HG03139 (cell line): ENCODE results near the gene DDHD1.
"Not testable (repeated sequence)": the region's sequence is repeated elsewhere in the genome, so short reads cannot be mapped to it uniquely, and the experiment has no call there.

Experiments
- ATAC-seq: cut with Tn5 transposase; IDR thresholded peaks from one replicate; pipeline ENCODE4 v1.9.1; 2021; ENCODE audit not compliant: unreplicated experiment

DDHD1 gene

GRCh38 chr14:53109105-53110041 is 43.8 kb downstream of the DDHD1 start:
- peak; percentile 85 for ATAC-seq

DNA sequence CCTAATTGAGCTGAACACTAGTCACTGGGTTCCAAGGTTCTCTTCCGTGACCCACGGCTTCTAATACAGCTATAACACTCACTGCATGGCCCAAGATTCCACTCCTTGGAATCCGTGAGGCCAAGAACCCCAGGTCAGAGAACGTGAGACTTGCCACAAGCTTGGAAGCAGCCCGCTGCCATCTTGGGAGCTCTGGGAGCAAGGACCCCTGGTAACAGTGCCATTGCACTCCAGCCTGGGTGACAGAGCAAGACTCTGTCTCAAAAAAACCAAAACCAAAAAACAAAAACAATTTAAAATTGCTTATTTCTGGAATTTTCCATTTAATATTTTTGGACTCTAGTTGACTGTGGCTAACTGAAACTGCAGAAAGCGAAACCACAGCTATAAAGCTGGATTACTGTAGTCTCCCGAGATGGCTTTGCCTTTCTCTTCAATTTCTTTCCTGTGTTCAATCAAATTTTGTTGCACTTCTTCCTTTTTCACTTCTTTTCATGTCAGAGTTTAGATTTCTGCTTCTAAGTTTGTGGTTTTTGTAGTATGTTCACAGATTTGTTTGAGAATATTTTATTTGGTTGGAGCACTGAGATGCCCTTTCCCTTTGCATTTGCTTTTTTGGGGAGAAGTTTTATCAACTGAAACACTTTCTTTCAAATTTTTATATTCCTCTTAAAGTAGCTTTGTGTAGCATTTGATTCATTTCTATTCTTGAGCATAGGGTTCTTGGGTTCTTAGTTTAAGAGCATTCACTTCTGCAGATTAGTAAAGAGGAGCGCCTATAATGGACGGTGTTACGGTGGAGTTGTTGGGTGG is 44.6 kb downstream of the DDHD1 start:
- ATAC-seq: peak; percentile 14

GRCh38 chr14:53106768-53107167 is 46.4 kb downstream of the DDHD1 start:
- ATAC-seq: no peak

GRCh38 chr14:53103636-53104340 is 49.3 kb downstream of the DDHD1 start:
- ATAC-seq: no peak

- no peak for ATAC-seq
Observed at GRCh38 chr14:53093206-53093605, 59.9 kb downstream of the DDHD1 start.

- no peak for ATAC-seq
Observed at GRCh38 chr14:53090853-53091252, 62.3 kb downstream of the DDHD1 start.

DNA sequence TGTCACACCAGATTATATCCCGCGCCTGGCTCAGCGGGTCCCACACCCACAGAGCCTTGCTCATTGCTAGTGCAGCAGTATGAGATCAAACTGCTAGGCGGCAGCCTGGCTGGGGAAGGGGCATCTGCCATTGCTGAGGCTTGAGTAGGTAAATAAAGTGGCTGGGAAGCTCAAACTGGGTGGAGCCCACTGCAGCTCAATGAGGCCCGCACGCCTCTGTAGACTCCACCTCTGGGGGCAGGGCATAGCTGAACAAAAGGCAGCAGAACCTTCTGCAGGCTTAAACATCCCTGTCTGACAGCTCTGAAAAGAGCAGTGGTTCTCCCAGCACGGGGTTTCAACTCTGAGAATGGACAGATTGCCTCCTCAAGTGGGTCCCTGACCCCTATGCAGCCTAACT is 68.2 kb downstream of the DDHD1 start:
- ATAC-seq: not testable (repeated sequence)

GRCh38 chr14:53064475-53064874 is 88.6 kb downstream of the DDHD1 start:
- no peak for ATAC-seq

DNA sequence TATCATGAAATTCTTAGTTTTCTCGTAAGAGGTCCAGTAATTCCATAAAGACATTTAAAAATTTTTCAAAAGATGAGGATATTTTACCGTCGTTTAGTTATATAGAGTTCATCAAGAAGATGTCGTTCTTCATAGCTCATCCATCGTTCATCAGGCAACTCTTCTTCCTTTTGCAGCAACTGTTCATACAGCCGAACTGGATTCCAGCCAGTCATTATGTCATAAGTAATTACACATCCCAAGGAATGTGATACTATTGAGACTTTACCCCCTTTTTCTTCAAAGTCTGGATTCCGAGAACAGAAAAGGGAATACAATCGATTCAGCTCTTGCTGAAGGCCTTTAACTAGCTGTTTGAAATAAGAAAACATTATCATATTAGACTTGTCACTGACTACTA is 90.3 kb downstream of the DDHD1 start:
- ATAC-seq: no peak

DNA sequence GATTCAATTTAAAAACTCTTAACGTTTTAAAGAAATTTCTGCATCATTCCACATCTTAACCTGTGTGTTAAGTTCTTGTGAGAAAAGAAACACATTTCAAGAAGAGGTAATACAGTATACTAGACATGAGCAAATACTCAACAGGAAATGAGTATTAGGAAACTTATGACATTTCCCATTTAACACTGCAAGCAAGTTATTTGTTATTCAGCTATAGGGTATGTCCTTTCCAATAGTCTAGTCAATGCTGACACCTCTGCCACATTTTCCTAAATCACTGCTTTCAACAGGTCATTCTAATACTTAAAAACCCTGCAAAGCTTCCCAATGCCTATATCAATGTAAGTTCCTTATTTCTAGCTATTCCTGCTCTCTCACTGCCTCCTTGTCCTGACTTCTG is 93.1 kb downstream of the DDHD1 start:
- ATAC-seq: no peak

- no peak for ATAC-seq
Observed at GRCh38 chr14:53055003-53055402, 98.1 kb downstream of the DDHD1 start.

- no peak for ATAC-seq
Observed at GRCh38 chr14:53054457-53054856, 98.7 kb downstream of the DDHD1 start.

- no peak for ATAC-seq
Observed at GRCh38 chr14:53048631-53049030, 104.5 kb downstream of the DDHD1 start.

DNA sequence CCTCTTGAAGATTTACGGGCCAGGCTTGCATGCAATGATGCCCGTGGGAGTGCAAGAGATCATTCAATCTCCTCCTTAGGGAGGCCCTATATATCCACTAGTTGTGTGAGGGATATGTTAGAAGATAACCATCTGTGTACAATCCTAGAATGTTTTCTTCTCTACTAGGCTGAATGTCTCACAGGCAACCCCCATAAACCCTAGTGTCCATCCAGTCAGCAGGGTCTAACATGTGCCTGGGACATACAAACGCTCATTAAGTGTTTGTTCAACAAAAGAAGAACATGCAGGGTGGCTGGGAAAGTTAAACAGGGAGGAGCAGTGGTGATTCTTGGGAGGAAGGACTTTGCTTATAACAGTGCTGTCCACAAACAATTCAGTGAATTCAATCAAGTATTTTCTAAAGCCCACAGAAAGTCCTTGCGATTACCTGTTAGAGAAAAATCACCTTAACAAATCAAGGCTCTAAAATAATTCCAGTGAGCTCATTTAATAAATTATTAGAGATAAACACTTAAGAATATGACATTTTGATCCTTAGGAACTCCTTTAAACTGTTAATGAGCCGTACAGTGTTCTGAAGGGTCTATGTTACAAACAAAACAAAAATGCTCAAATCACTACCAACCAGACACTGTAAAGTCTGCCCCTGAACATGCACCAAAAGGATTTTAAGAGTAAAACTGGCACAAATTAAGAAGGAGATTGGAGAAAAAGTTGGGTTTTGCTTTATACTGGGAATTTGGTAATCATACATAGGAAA is 105.6 kb downstream of the DDHD1 start:
- no peak for ATAC-seq

DNA sequence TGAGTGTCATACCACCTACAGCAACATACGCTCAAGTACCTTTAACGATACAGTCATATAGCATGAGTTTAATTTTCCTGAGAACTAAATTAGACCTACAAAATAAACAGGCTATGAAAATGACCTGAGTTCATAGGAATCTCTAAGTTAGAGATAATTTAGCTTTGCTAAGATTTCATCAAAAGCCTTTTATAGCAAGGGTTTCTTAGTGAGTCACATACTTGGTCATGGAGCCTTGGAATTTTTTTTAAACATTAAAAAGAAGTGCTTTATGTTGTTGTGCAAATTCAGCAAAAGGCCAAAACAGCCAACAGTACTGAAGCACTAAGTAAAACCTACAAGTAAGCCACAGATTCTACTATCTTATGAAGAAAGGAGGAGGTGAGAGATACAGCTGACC is 108.6 kb downstream of the DDHD1 start:
- no peak for ATAC-seq

- ATAC-seq: no peak
Observed at GRCh38 chr14:53043027-53043581, 110.0 kb downstream of the DDHD1 start.

GRCh38 chr14:53042480-53042879 is 110.6 kb downstream of the DDHD1 start:
- ATAC-seq: no peak

DNA sequence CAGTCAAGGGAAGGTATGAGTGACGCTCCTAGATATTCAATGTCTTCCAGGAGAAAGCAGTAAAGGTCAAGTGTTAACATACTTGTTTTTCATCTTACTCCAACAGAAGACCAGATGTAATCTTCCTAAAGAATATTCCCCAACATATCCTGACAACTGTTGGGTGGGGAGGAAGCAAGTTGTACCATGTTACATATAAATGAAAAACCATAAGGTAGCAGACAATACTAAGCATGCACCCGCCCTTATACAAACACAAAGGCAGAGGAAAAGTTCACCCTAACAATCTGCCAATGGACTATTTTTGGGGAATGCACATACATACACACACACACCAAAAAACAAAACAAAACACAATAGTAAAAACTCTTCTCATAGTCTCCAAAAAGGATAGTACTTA is 112.1 kb downstream of the DDHD1 start:
- no peak for ATAC-seq

- ATAC-seq: no peak
Observed at GRCh38 chr14:53038629-53039028, 114.5 kb downstream of the DDHD1 start.

GRCh38 chr14:53037016-53037415 is 116.1 kb downstream of the DDHD1 start:
- no peak for ATAC-seq
